SU-DHL-6 (cell line): ENCODE data around the gene PPP6R2.

ENCODE experiments used
- H2AFZ ChIP-seq: fragments of 200-600 bp; sonication (generic); 2 replicates; pipeline ENCODE4 v1.6.1; 2014; ENCODE audit warnings: low read depth, mild to moderate bottlenecking, moderate library complexity, mixed read lengths, antibody characterized with exemption, low read length; ENCODE audit not compliant: severe bottlenecking
- H3F3A ChIP-seq: fragments of 200-600 bp; shearing (Covaris generic); 2 replicates; pipeline ENCODE4 v1.6.0; 2016; ENCODE audit warnings: antibody characterized with exemption, mild to moderate bottlenecking; ENCODE audit not compliant: insufficient read depth
- H3K27ac ChIP-seq: fragments of 200-600 bp; sonication (generic); 2 replicates; pipeline ENCODE4 v1.5.1; 2016; ENCODE audit warnings: low read depth, mild to moderate bottlenecking, low read length, moderate library complexity, mixed read lengths
- H3K27me3 ChIP-seq: fragments of 200-600 bp; sonication (generic), shearing (Covaris generic); 2 replicates; pipeline ENCODE4 v1.6.0; 2014; ENCODE audit warnings: mild to moderate bottlenecking, low read length
- H3K36me3 ChIP-seq: fragments of 200-600 bp; sonication (generic); 2 replicates; pipeline ENCODE4 v1.6.1; 2014; ENCODE audit warnings: mild to moderate bottlenecking, low read length, mixed read lengths
- H3K4me2 ChIP-seq: fragments of 300-600, 200-600 bp; shearing (Covaris generic), sonication (generic); 2 replicates; pipeline ENCODE4 v1.6.0; 2014; ENCODE audit warnings: low read length, low read depth, mild to moderate bottlenecking; ENCODE audit not compliant: poor library complexity, severe bottlenecking
- H3K4me3 ChIP-seq: fragments of 200-600 bp; sonication (generic); 2 replicates; pipeline ENCODE4 v1.5.1; 2014; ENCODE audit warnings: antibody characterized with exemption, low read length, mild to moderate bottlenecking, mixed read lengths; ENCODE audit not compliant: insufficient read depth, poor library complexity, severe bottlenecking
- H3K79me2 ChIP-seq: fragments of 200-600 bp; sonication (generic); 2 replicates; pipeline ENCODE4 v1.6.1; 2014; ENCODE audit warnings: mild to moderate bottlenecking, low read length, moderate library complexity; ENCODE audit not compliant: insufficient read depth
- H3K9ac ChIP-seq: fragments of 200-600 bp; sonication (generic); 2 replicates; pipeline ENCODE4 v1.7.0; 2014; ENCODE audit warnings: mild to moderate bottlenecking, low read length
- H3K9me2 ChIP-seq: fragments of 200-600 bp; sonication (generic); replicated peaks from 2 replicates; pipeline ENCODE4 v1.6.1; 2014; ENCODE audit warnings: low read length; ENCODE audit not compliant: insufficient read depth
- H3K9me3 ChIP-seq: fragments of 200-600 bp; sonication (generic); 2 replicates; pipeline ENCODE4 v1.6.1; 2014; ENCODE audit warnings: low read length, mixed read lengths; ENCODE audit not compliant: insufficient read depth
- H4K20me1 ChIP-seq: fragments of 200-600 bp; sonication (generic); 2 replicates; pipeline ENCODE4 v1.6.1; 2014; ENCODE audit warnings: low read depth, mild to moderate bottlenecking, antibody characterized with exemption, low read length, moderate library complexity, mixed read lengths
- CTCF ChIP-seq: fragments of 200-600 bp; sonication (generic); IDR thresholded peaks from one replicate; pipeline ENCODE4 v1.5.1; 2017; ENCODE audit warnings: antibody characterized with exemption, mild to moderate bottlenecking, low read length, moderate library complexity; ENCODE audit not compliant: insufficient read depth, poor library complexity, severe bottlenecking
- EZH2phosphoT487 ChIP-seq: fragments of 200-600 bp; sonication (generic), shearing (Covaris generic); conservative IDR thresholded peaks from 2 replicates; pipeline ENCODE4 v1.6.1; 2018; ENCODE audit warnings: mild to moderate bottlenecking, antibody characterized with exemption, low read length, moderate library complexity, mixed read lengths

PPP6R2 gene

DNA sequence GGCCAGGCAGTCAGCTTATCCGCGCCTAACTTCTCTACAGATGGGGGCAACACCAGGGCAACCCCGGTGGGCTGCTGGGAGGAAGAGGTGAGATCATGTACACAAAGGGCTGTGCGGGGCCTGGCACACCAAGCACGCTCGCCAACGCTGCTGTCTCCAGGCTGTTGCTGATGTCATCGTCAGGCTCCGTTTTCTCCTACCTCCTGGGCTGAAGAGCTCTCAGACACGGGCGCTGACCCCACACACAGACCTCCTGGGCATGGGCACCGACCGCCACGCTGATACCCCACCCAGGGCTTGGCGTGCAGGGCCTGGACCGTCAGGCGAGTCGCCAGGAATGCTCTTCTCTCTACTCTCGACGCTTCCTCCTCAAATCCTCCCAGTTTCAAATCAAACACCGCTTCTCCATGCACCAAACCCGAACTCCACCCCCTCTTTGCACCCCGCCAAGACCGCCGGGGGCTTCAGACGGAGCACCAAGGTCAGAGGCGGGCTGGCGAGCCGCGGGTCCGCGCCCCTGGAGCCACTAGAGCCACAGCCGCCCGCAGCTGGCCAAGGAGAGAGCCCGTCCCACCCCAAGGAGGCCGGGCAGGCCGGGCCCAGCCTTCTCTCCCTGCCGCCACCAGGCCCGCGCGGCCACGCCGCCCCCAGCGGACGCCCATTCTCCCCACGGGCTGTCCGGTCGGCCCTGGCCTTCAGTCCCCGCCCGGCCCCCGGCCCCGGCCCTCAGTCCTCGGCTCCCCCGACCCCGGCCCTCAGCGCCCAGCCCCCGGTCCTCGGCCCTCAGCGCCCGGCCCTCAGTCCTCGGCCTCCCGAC, 130.9 kb downstream of the PPP6R2 start:
- Histone ChIP-seq H3K9me3 (no peaks in the 10 kb centered on the region), H3K36me3 (no peaks in the 10 kb centered on the region), H3K4me3 (peak overlapping the region; percentile 74), H3K27ac (peak overlapping the region; percentile 99), H3K9me2 (no peaks in the 10 kb centered on the region), H3F3A (peaks cover 33% of the 10 kb centered on the region), H4K20me1 (no peaks in the 10 kb centered on the region; the same call in 1 of the 2 replicates), H3K79me2 (peaks cover 42% of the 10 kb centered on the region), H3K27me3 (no peaks in the 10 kb centered on the region), H3K9ac (peak overlapping the region; percentile 78), H2AFZ (no peak overlapping the region), H3K4me2 (peak overlapping the region; percentile 79)
- no peak for TF ChIP-seq EZH2phosphoT487
- no peak for TF ChIP-seq CTCF

- Histone ChIP-seq H3K9me3 (no peaks in the 10 kb centered on the region), H3F3A (peaks cover 33% of the 10 kb centered on the region), H4K20me1 (no peaks in the 10 kb centered on the region; the same call in 1 of the 2 replicates), H3K27ac (peak within 1 kb of the TSS; percentile 99), H3K79me2 (peaks cover 39% of the 10 kb centered on the region), H3K4me2 (peak within 1 kb of the TSS; percentile 79), H3K4me3 (peak within 1 kb of the TSS; percentile 74), H3K9ac (peak within 1 kb of the TSS; percentile 78), H2AFZ (peak within 1 kb of the TSS; percentile 93), H3K36me3 (no peaks in the 10 kb centered on the region), H3K9me2 (no peaks in the 10 kb centered on the region), H3K27me3 (no peaks in the 10 kb centered on the region)
- no peak for TF ChIP-seq EZH2phosphoT487
Measured at GRCh38 chr22:50474710-50475651, 131.9 kb downstream of the PPP6R2 start, which contains the start of gene SBF1. SBF1 (minus strand) TSS chr22:50475035; CDS start chr22:50474840, 195 bp downstream.

GRCh38 chr22:50475652-50476002, 132.5 kb downstream of the PPP6R2 start:
- peak overlapping the region; percentile 61 for H3K4me3 ChIP-seq
- H3K9me2 ChIP-seq = no peaks in the 10 kb centered on the region
- H3K27me3 ChIP-seq = no peaks in the 10 kb centered on the region
- peak overlapping the region; percentile 93 for H2AFZ ChIP-seq
- TF ChIP-seq CTCF = no peak
- TF ChIP-seq EZH2phosphoT487 = no peak
- no peaks in the 10 kb centered on the region for H3K36me3 ChIP-seq
- H3K9me3 ChIP-seq = no peaks in the 10 kb centered on the region
- peaks cover 39% of the 10 kb centered on the region for H3K79me2 ChIP-seq
- peak overlapping the region; percentile 78 for H3K9ac ChIP-seq
- peaks cover 30% of the 10 kb centered on the region for H3F3A ChIP-seq
- H3K4me2 ChIP-seq = peak overlapping the region; percentile 76
- H3K27ac ChIP-seq = no peak overlapping the region
- H4K20me1 ChIP-seq = no peaks in the 10 kb centered on the region; the same call in 1 of the 2 replicates
